Fibroblast of skin of left quadriceps (primary cell): ENCODE results near the gene MRPL23.
A peak's percentile ranks its signal among the peaks of the same experiment; 100 is the strongest.

Experiments
- DNase-seq, 2 experiments: peaks; one replicate each; pipeline ENCODE4 v3.0.0-alpha.2; 2013; ENCODE audit warnings: low read depth in 2 of 2

Gene MRPL23

GRCh38 chr11:1921574-1922141 lies 25.5 kb upstream of the MRPL23 start:
- peak; percentile 20 for DNase-seq

DNA sequence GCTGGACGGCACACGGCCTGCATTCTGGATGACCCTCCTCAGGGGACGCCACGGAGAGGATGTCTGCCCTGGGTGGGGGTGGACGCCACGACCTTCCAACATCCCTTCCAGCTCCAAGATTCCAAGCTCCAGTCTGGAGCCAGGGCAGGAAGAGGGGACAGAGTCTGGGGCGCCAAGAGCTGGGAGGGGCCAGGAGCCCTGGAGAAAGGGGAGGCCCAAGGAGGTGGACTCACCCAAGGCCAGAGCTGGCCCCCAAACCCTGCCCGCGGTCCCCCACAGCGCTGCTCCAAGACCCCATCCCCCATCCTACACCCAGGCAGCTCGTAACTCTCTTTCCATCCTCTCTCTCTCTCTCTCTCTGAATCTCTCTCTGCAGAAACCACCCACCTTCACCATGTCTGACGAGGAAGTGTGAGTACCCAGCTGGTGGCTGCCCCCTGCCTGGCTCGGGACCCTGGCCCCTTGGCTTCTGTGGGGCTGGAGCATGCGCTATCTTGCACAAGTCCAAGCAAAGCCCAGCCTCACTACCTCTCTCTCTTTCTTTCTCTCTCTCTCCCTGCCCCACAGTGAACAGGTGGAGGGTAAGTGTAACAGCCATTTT lies 24.6 kb upstream of the MRPL23 start:
- DNase-seq, result no peak

DNA sequence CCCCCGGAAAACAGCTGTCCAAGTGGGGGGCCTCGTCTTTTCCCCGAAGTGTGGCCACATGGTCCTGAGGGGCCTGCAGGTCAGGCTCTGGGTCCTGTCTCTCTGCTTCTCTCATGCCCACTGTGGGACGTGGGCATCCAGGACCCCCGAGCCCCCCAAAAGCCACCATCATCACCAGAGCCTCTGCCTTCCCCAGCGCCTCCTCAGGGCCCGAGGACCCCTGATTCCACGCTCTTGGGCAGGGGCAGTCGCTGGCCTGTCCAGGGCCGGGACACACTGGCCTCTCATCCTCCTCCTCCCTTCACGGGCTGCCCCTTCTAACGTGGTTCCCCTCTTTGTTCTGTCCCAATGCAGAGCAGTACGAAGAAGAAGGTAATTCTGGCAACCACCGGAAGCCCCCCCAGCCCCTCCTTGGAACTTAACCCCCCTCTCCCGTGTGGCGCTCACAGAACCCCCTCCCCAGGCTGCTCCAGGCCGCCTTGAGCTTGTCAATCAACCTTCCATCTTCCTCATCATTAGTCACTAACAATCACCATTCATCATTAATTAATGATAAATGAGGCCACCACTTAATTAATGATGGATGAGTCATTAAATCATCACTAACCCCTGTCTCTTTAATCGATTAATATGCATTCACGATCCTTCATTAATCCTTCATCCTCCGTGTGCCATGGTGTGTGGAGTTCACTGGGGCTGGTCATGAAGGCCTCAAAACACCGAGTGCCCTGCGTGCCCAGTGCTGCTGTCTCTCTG lies 23.8 kb upstream of the MRPL23 start:
- DNase-seq, result no peak

GRCh38 chr11:1924181-1924580 lies 23.0 kb upstream of the MRPL23 start:
- DNase-seq, result no peak

DNA sequence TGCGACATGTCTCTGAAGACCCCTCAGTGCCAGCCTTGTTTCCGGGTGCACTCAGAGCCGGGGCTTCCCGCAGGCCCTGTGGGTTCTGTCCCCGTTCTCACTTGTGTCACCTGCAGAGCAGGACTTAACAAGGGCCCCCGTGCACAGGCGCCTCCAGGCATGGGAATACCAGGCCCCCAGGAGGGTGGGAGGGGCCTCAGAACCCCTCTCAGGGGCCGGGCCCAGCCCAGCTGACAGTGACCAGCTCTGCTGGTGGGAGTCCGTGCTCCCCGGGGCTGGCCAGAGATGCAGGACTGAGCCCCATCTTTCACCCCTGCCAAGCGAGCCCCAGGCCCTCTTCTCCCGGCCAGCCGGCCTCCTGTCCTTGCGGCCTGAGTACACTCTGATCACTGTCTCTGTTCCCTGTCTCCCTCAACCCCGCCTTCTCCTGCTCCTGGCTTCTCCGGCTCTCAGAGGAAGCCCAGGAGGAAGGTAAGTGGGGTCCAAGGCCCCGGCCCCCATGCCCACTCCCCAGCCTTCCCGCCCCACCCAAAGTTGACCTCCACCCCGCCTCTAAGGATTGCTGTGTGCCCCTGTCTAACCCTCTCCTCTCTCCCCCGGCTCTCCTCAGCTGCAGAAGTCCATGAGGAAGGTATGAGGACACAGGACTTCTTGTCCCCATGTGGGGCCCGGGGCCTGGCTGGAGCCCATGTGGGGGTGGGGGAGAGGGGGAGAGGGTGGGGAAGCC lies 22.3 kb upstream of the MRPL23 start:
- DNase-seq, result no peak

GRCh38 chr11:1925373-1926155 lies 21.6 kb upstream of the MRPL23 start:
- no peak for DNase-seq

GRCh38 chr11:1926156-1927025 lies 20.7 kb upstream of the MRPL23 start:
- DNase-seq, result no peak

DNA sequence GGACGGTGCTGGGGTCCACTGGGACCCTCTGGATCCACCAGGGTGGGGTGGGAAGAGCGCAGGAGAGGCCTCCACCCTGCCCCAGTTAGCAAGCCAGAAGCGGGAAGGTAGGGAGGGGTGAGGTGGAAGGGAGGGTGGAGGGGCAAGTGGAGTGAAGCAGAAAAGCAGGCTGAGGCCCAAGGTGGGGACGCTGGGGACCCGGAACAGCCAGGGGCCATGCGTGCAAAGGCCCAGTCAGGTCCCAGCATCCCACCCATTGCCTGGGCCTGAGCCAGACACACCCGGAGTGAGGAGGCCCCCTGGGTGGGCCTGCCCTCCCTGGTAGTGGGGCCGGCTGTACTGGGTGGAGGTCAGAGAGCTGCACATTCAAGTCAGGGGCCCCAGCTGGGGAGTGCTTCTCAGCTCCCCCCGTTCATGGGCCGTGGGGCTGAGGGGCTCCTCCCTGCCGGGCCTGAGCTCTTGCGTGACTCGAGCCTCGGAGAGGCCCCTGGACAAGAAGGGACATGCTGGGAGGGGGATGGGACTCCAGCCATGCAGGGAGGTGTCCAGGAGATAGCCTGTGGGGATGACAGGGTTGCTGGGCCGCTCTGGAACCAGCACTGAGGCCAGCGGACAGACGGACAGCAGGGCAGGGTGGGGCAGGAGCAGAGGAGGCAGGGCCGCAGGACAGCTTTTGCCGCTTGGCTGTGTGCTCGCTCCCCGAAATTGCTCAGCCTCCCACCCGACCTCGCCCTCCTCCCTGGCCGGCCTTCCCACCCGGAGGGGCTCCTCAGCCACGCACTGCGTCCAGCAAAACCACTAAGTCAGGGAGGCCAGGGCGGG lies 19.9 kb upstream of the MRPL23 start:
- DNase-seq, result no peak

DNA sequence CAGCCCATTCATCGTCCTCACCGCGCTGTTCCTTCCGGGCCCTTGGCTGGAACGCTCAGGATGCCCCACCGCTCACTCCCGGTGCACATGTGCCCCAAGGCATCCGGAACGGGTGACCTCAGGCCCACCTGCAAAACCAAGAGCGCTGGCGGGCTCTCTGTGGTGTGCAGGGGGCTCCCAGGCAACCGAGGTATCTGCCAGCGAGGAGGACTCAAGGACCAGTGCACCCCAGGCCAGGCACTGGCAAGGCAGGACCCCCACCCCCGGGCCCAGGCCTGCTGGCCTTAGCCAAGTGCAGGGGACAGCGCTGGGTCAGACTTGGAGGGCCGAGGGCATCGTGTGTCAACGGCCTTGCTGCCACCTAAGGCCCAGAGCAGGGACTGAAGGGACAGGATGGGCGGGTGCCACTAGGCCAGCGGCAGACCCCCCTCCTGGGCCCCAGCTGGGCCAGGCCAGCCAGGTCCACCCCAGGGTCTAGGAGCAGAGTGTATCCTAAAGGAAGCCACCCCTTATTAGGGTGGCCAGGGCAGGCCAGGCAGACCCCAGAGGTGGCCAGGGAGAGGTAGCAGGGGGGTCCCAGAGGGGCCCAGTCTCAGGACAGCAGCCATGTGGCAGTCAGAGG lies 19.2 kb upstream of the MRPL23 start:
- no peak for DNase-seq

DNA sequence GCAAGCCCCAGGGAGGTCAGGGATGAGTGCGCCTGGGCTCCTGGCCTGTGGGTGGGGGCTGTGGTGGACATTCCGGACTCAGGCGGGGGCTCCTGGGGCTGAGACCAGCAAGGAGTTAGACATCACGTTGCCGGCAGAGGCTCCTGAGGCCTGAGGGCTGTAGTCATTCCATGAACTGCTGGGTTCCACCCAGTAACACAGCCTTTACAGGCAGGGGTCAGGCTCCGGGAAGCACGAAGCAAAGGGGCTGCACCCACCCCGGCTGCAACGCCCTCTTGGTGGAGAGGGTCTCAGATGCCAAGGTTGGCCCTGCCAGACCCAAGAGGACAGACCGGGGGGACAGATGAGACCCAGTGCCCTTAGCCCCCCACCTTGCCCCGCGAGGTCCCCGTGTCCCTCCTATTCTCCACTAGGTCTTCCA lies 18.7 kb upstream of the MRPL23 start:
- no peak for DNase-seq

- no peak for DNase-seq
Observed at GRCh38 chr11:1928891-1929541, 18.1 kb upstream of the MRPL23 start.

DNA sequence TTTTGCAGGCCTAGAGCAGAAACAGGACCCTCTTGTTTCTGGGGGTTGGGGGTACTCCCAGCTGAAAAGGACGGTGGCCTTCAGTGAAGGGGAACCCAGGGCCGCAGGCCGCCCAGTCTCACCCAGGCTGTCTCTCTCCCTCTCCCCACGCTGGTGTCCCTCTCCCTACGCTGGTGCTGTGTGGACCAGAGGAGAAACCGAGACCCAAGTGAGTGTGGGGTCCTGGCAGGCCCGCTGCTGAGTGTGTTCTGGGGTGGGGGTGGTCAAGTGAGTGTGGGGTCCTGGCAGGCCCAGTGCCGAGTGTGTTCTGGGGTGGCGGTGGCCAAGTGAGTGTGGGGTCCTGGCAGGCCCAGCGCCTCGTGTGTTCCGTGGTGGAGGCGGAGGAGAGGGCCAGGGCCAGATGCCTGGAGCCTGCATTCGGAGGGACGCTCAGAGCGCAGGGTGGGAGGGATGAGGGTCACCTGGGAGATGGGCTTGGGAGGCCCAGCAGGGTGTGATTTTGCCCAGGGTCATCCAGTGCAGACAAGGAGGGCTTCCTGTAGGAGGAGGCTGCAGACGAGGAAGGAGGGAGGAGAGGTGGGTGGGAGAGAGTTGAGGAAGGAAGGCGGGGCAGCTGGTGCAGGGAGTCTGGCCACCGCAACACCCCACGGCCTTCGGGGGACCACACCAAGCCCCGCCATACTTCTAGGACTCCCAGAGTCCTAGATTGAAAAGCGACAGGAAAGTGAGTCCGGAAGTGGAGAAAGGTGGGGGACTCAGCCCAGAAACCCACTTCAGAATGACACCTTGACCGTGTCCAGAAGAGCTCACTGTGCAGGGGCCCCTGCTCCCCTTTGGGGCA lies 17.3 kb upstream of the MRPL23 start:
- no peak for DNase-seq

DNA sequence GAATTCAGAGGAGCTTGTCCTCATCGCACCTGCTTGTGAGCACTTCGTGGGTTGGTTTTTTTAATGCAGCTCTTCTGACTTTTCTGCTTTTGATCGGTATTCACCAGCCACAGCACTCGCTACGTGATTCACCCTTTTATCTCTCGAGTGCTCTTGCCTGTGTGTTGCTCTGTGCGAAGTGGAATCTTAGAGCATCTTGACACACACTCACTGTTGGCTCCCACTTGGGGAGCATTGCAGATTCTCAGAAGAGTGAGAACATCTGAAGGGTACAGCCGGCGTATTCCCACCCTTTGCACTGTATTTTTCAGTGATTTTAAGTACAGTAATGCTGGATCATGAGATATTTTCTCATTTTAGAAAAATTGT lies 16.7 kb upstream of the MRPL23 start:
- no peak for DNase-seq

DNA sequence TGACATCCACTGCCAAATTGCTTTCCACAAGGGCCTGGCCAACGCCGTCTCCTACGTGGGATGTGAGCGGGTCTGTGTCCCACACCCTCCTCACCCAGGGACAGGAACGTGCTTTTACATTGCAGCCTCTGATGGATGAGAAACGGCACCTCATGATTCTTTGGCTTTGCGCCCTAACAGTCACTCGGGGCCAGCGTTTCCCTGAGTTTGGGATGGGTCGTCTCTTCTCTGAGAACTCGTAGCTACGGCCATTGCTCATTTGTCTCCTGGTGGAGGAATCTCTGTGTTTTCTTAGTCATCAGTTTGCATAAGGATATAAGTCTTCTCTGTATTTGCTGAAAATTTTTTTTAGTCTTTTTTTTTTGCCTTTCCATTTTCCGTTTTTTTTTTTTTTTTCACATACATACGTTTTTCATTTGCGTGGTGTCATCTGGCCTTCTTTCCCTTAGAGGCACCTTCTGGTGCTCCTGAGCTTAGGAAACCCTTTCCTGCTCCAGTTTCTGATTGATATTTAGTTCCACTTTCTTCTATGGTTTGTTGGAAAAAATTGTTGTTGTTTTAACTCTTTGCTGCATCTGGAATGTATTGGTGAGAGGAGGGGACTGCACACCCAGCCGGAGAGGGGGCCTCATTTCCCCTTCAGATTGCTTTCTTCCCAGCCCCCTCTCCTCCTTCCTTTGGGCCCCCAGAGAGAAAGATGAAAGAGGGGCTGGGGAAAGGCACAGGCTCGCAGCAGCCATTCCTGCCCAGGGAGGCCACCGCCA lies 15.6 kb upstream of the MRPL23 start:
- DNase-seq, result peak; percentile 36 to 42

- no peak for DNase-seq
Observed at GRCh38 chr11:1932105-1932480, 15.0 kb upstream of the MRPL23 start.

DNA sequence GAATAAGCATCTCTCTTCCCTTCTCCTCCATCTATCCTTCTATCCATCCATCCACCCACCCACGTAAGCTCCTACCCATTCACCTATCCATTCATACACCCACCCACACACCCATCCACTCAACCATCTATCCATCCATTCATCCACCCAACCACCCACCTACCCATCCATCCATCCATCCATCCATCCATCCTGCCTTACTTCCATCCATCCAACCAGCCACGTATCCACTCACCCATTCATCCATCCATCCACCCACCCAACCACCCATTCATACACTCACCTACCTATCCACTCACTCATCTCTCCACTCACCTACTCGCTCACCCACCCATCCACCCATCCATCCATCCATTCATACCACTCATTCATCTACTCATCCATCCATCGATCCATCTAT lies 14.5 kb upstream of the MRPL23 start:
- DNase-seq, result no peak
